Ishikawa (cell line): ENCODE measurements around the gene POU5F1.

ENCODE experiments used
- CEBPB ChIP-seq: IDR thresholded peaks from 2 replicates; pipeline ENCODE4 v1.6.1; 2012
- CREB1 ChIP-seq: IDR thresholded peaks from 2 replicates; pipeline ENCODE4 v1.6.1; 2012; ENCODE audit warnings: low read depth
- EGR1 ChIP-seq: IDR thresholded peaks from 2 replicates; pipeline ENCODE4 v1.6.1; 2012
- EP300 ChIP-seq: IDR thresholded peaks from 2 replicates; pipeline ENCODE4 v1.6.1; 2012; ENCODE audit warnings: borderline replicate concordance
- FOXM1 ChIP-seq: IDR thresholded peaks from 2 replicates; pipeline ENCODE4 v1.6.1; 2012; ENCODE audit warnings: low read depth, borderline replicate concordance
- MAX ChIP-seq: IDR thresholded peaks from 2 replicates; pipeline ENCODE4 v1.6.1; 2012
- NFIC ChIP-seq: IDR thresholded peaks from 2 replicates; pipeline ENCODE4 v1.6.1; 2012
- RAD21 ChIP-seq: IDR thresholded peaks from 2 replicates; pipeline ENCODE4 v1.6.1; 2012; ENCODE audit warnings: low read depth
- REST ChIP-seq: IDR thresholded peaks from 2 replicates; pipeline ENCODE4 v1.6.1; 2012; ENCODE audit warnings: low read depth, mild to moderate bottlenecking
- TAF1 ChIP-seq: IDR thresholded peaks from 2 replicates; pipeline ENCODE4 v1.6.1; 2012; ENCODE audit warnings: low read depth, mild to moderate bottlenecking
- TCF12 ChIP-seq: IDR thresholded peaks from 2 replicates; pipeline ENCODE4 v1.6.1; 2012; ENCODE audit warnings: low read depth
- TEAD4 ChIP-seq: IDR thresholded peaks from 2 replicates; pipeline ENCODE4 v1.6.1; 2012
- YY1 ChIP-seq: IDR thresholded peaks from 2 replicates; pipeline ENCODE4 v1.6.1; 2012; ENCODE audit warnings: low read depth
- ZBTB7A ChIP-seq: IDR thresholded peaks from 2 replicates; pipeline ENCODE4 v1.6.1; 2012; ENCODE audit warnings: low read depth
- TF ChIP-seq, protein P1 (sequence below): IDR thresholded peaks from 2 replicates; pipeline ENCODE4 v1.6.1; 2012

The POU5F1 gene

GRCh38 chr6:31122791-31123706 is 47.4 kb downstream of the POU5F1 start:
- TF ChIP-seq MAX, result peak; percentile 81
- no peak for TF ChIP-seq FOXM1
- no peak for TF ChIP-seq ZBTB7A
- TF ChIP-seq YY1, result no peak
- TF ChIP-seq EGR1, result peak; percentile 81
- TF ChIP-seq RAD21, result no peak
- peak; percentile 95 for TF ChIP-seq NFIC
- TF ChIP-seq TAF1, result no peak
- peak; percentile 81 for TF ChIP-seq TEAD4
- peak; percentile 47; the same call in 1 of the 2 replicates for TF ChIP-seq EP300
- no peak for TF ChIP-seq CREB1
- TF ChIP-seq CEBPB, result no peak
- TF ChIP-seq, protein P1, sequence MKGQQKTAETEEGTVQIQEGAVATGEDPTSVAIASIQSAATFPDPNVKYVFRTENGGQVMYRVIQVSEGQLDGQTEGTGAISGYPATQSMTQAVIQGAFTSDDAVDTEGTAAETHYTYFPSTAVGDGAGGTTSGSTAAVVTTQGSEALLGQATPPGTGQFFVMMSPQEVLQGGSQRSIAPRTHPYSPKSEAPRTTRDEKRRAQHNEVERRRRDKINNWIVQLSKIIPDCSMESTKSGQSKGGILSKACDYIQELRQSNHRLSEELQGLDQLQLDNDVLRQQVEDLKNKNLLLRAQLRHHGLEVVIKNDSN, result peak; percentile 81

DNA sequence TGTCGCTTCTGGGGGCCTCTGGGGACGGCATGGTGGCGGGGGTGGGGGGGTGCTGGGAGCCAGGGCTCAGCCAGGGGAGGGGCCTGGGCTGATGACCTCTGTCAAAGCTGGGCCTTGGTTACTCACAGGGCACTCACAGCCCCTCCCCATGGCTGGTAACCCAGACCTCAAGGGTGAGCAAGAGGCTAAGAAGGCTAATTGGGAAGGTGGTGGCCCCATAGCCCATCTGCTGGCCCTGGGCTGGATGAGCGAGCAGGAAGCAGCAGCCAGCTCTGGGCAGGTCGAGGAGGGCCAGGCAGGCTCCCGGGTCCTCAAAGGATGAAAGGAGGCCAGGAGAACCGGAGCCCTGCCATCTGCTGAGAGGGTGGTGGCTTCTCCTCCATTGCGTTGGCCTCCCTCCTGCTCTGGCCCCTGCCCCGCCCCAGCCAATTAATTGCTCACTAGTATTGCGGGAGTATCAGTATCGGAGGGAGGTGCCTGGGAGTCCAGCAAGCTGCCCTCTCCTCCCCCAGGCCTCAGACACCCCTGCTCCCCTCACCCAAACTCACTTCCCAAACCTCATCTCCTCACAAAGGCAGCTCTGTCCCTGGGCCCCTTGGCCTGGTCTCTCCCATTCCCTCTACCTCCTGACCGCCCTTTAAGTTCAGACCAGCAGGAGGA is 49.2 kb downstream of the POU5F1 start:
- TF ChIP-seq NFIC (no peak), TCF12 (no peak), EP300 (no peak), REST (no peak), CEBPB (no peak), TEAD4 (no peak), MAX (no peak), CREB1 (no peak), ZBTB7A (no peak), YY1 (no peak), EGR1 (no peak), TAF1 (no peak), FOXM1 (no peak)
- TF ChIP-seq, protein P1, result no peak

- TF ChIP-seq TAF1, result no peak
- TF ChIP-seq REST, result no peak
- TF ChIP-seq MAX, result no peak
- no peak for TF ChIP-seq CEBPB
- no peak for TF ChIP-seq ZBTB7A
- TF ChIP-seq YY1, result no peak
- no peak for TF ChIP-seq NFIC
- TF ChIP-seq EGR1, result no peak
Observed at GRCh38 chr6:31120151-31120915, 50.1 kb downstream of the POU5F1 start, which contains the start of gene CDSN. Gene CDSN (minus strand): TSS chr6:31120446. CDS start chr6:31120419, 27 bp downstream.

GRCh38 chr6:31118178-31118577 is 52.3 kb downstream of the POU5F1 start:
- TF ChIP-seq EP300, result no peak
- TF ChIP-seq FOXM1, result no peak
- TF ChIP-seq EGR1, result no peak
